ENCODE results near the gene ELMO2.

Gene ELMO2

GRCh38 chr20:46327557-46327956 is 78.9 kb downstream of the ELMO2 start:
- H3K27ac ChIP-seq (ENCODE audit: poor library complexity, severe bottlenecking): no peak overlapping the region
- no peaks in the 10 kb centered on the region for H3K4me1 ChIP-seq (ENCODE audit: insufficient read depth, poor library complexity, severe bottlenecking)
- no peaks in the 10 kb centered on the region for H3K9me3 ChIP-seq (ENCODE audit: severe bottlenecking)
- no peak for ATAC-seq (ENCODE audit: low read depth)
- H3K36me3 ChIP-seq (ENCODE audit: low read depth): no peaks in the 10 kb centered on the region
- no peak overlapping the region for H3K4me3 ChIP-seq (ENCODE audit: severe bottlenecking)
- no peak for DNase-seq (ENCODE audit: low spot score)
- H3K27me3 ChIP-seq (ENCODE audit: insufficient read depth, poor library complexity, severe bottlenecking): peaks cover 27% of the 10 kb centered on the region
- TF ChIP-seq CTCF (IDR thresholded peaks at IDR 0.05; ENCODE audit: poor library complexity, severe bottlenecking): no peak

GRCh38 chr20:46325789-46326188 is 80.6 kb downstream of the ELMO2 start:
- Histone ChIP-seq H3K9me3 (ENCODE audit: severe bottlenecking) (no peaks in the 10 kb centered on the region), H3K27ac (ENCODE audit: poor library complexity, severe bottlenecking) (no peak overlapping the region), H3K36me3 (ENCODE audit: low read depth) (no peaks in the 10 kb centered on the region), H3K27me3 (ENCODE audit: insufficient read depth, poor library complexity, severe bottlenecking) (peaks cover 31% of the 10 kb centered on the region), H3K4me3 (ENCODE audit: severe bottlenecking) (no peak overlapping the region), H3K4me1 (ENCODE audit: insufficient read depth, poor library complexity, severe bottlenecking) (no peaks in the 10 kb centered on the region)
- TF ChIP-seq CTCF (IDR thresholded peaks at IDR 0.05; ENCODE audit: poor library complexity, severe bottlenecking): no peak
- ATAC-seq (ENCODE audit: low read depth) (no peak), DNase-seq (ENCODE audit: low spot score) (no peak)

- H3K4me1 ChIP-seq (ENCODE audit: insufficient read depth, poor library complexity, severe bottlenecking): no peaks in the 10 kb centered on the region
- no peak overlapping the region for H3K4me3 ChIP-seq (ENCODE audit: severe bottlenecking)
- peaks cover 31% of the 10 kb centered on the region for H3K27me3 ChIP-seq (ENCODE audit: insufficient read depth, poor library complexity, severe bottlenecking)
- no peaks in the 10 kb centered on the region for H3K9me3 ChIP-seq (ENCODE audit: severe bottlenecking)
- no peaks in the 10 kb centered on the region for H3K36me3 ChIP-seq (ENCODE audit: low read depth)
- H3K27ac ChIP-seq (ENCODE audit: poor library complexity, severe bottlenecking): no peak overlapping the region
- peak; percentile 75 for TF ChIP-seq CTCF (IDR thresholded peaks at IDR 0.05; ENCODE audit: poor library complexity, severe bottlenecking)
- no peak for DNase-seq (ENCODE audit: low spot score)
- ATAC-seq (ENCODE audit: low read depth): peak; percentile 61
These were observed 81.3 kb downstream of the ELMO2 start for GRCh38 chr20:46324960-46325703.

GRCh38 chr20:46324379-46324778 is 82.0 kb downstream of the ELMO2 start:
- ATAC-seq (ENCODE audit: low read depth) (no peak), DNase-seq (ENCODE audit: low spot score) (no peak)
- Histone ChIP-seq H3K36me3 (ENCODE audit: low read depth) (no peaks in the 10 kb centered on the region), H3K9me3 (ENCODE audit: severe bottlenecking) (no peaks in the 10 kb centered on the region), H3K4me3 (ENCODE audit: severe bottlenecking) (no peak overlapping the region), H3K4me1 (ENCODE audit: insufficient read depth, poor library complexity, severe bottlenecking) (no peaks in the 10 kb centered on the region), H3K27ac (ENCODE audit: poor library complexity, severe bottlenecking) (no peak overlapping the region), H3K27me3 (ENCODE audit: insufficient read depth, poor library complexity, severe bottlenecking) (peaks cover 36% of the 10 kb centered on the region)
- TF ChIP-seq CTCF (IDR thresholded peaks at IDR 0.05; ENCODE audit: poor library complexity, severe bottlenecking): no peak

GRCh38 chr20:46323557-46323956 is 82.9 kb downstream of the ELMO2 start:
- no peak overlapping the region for H3K27ac ChIP-seq (ENCODE audit: poor library complexity, severe bottlenecking)
- no peak for TF ChIP-seq CTCF (IDR thresholded peaks at IDR 0.05; ENCODE audit: poor library complexity, severe bottlenecking)
- no peaks in the 10 kb centered on the region for H3K9me3 ChIP-seq (ENCODE audit: severe bottlenecking)
- no peaks in the 10 kb centered on the region for H3K4me1 ChIP-seq (ENCODE audit: insufficient read depth, poor library complexity, severe bottlenecking)
- DNase-seq (ENCODE audit: low spot score) (no peak), ATAC-seq (ENCODE audit: low read depth) (no peak)
- peaks cover 37% of the 10 kb centered on the region for H3K27me3 ChIP-seq (ENCODE audit: insufficient read depth, poor library complexity, severe bottlenecking)
- H3K36me3 ChIP-seq (ENCODE audit: low read depth): no peaks in the 10 kb centered on the region
- no peak overlapping the region for H3K4me3 ChIP-seq (ENCODE audit: severe bottlenecking)

All from RWPE2 (cell line).